Ovary (tissue), 3 donors: ENCODE results near the gene SLC30A7.

Experiments used
- EP300 ChIP-seq: sonication (generic); formaldehyde crosslinking; IDR thresholded peaks from one replicate; pipeline ENCODE4 v1.6.1; 2017; ENCODE audit warnings: antibody characterized with exemption
- POLR2A ChIP-seq: fragments of 450-650 bp; IDR thresholded peaks from one replicate; pipeline ENCODE4 v1.6.1; 2017; ENCODE audit warnings: antibody characterized with exemption, mild to moderate bottlenecking, moderate library complexity
- TF ChIP-seq, protein P1 (sequence below), 3 donors: fragments of 450-650 bp in 2 of 3; fragments of 200-600 bp in 1 of 3; IDR thresholded peaks; one replicate each; pipeline versions ENCODE4 v1.5.1 to v1.8.0; 2016 to 2022; ENCODE audit warnings: antibody characterized with exemption in 3 of 3, mild to moderate bottlenecking in 1 of 3
- donor health status: DM: no; HTN: no; CAD: no.

DNA sequence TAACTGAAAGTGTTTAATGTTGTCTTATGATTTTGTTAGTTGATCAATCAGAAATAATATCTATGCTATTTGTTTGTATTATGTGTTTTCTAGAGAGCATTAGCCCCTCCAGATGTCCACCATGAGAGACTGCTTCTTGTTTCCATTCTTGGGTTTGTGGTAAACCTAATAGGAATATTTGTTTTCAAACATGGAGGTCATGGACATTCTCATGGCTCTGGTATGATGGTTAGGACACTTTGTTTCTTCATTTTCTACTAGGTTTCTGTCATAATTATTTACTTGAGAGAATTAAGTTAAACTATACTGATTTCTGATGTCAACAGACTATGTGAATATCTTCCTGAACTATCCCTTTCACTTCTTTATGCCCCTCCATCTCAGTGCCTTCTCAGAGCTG is 16.1 kb downstream of the SLC30A7 start:
- TF ChIP-seq, protein P1, sequence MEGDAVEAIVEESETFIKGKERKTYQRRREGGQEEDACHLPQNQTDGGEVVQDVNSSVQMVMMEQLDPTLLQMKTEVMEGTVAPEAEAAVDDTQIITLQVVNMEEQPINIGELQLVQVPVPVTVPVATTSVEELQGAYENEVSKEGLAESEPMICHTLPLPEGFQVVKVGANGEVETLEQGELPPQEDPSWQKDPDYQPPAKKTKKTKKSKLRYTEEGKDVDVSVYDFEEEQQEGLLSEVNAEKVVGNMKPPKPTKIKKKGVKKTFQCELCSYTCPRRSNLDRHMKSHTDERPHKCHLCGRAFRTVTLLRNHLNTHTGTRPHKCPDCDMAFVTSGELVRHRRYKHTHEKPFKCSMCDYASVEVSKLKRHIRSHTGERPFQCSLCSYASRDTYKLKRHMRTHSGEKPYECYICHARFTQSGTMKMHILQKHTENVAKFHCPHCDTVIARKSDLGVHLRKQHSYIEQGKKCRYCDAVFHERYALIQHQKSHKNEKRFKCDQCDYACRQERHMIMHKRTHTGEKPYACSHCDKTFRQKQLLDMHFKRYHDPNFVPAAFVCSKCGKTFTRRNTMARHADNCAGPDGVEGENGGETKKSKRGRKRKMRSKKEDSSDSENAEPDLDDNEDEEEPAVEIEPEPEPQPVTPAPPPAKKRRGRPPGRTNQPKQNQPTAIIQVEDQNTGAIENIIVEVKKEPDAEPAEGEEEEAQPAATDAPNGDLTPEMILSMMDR (IDR thresholded peaks at IDR 0.05): no peak
- TF ChIP-seq EP300 (no peak), POLR2A (no peak)
